ENCODE results near the gene CPN2. TPM values are rescaled to one million over a fixed set of nuclear protein-coding genes. Genes with fewer than 3 reads are reported as not detected.

CPN2 gene
- total and polyA plus RNA-seq, 4 donors, result 20.4 to 196 (median 128) TPM

DNA sequence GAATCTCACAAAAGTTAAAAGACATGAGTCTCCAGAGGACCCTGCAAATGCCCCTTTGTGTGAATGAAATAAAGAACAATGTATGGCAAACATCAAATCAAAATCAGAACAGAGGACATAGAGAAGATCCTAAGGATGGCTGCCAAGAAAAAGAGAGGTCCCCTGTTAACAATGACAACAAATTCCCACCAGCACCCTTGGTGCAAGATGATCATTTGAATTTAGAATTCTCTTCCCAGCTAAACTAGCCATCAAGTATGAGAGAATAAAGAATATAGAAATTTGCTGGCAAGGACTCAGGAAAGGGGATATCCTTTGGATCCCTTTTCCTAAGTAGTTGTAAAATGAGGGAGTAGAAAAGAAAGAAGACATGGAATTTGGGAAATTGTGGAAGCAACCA lies 39.7 kb upstream of the CPN2 start:
- peaks cover 0 to 11% (median 4%) of the 10 kb centered on the region in 4 donors for H3K4me1 ChIP-seq (ENCODE audit: control insufficient read depth in 4 of 4, insufficient read depth in 4 of 4, low read length in 3 of 4)
- no peak for TF ChIP-seq MAX (IDR thresholded peaks at IDR 0.05)
- TF ChIP-seq RAD21 (IDR thresholded peaks at IDR 0.05), result no peak
- no peak for TF ChIP-seq ZBTB33 (IDR thresholded peaks at IDR 0.05)
- TF ChIP-seq YY1 (IDR thresholded peaks at IDR 0.05), result no peak
- TF ChIP-seq, protein P1, sequence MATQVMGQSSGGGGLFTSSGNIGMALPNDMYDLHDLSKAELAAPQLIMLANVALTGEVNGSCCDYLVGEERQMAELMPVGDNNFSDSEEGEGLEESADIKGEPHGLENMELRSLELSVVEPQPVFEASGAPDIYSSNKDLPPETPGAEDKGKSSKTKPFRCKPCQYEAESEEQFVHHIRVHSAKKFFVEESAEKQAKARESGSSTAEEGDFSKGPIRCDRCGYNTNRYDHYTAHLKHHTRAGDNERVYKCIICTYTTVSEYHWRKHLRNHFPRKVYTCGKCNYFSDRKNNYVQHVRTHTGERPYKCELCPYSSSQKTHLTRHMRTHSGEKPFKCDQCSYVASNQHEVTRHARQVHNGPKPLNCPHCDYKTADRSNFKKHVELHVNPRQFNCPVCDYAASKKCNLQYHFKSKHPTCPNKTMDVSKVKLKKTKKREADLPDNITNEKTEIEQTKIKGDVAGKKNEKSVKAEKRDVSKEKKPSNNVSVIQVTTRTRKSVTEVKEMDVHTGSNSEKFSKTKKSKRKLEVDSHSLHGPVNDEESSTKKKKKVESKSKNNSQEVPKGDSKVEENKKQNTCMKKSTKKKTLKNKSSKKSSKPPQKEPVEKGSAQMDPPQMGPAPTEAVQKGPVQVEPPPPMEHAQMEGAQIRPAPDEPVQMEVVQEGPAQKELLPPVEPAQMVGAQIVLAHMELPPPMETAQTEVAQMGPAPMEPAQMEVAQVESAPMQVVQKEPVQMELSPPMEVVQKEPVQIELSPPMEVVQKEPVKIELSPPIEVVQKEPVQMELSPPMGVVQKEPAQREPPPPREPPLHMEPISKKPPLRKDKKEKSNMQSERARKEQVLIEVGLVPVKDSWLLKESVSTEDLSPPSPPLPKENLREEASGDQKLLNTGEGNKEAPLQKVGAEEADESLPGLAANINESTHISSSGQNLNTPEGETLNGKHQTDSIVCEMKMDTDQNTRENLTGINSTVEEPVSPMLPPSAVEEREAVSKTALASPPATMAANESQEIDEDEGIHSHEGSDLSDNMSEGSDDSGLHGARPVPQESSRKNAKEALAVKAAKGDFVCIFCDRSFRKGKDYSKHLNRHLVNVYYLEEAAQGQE (IDR thresholded peaks at IDR 0.05), result no peak
- H3K27ac ChIP-seq (ENCODE audit: low read depth in 1 of 2, low read length in 2 of 2), result no peak overlapping the region
- H3K27me3 ChIP-seq (ENCODE audit: control insufficient read depth in 4 of 4, insufficient read depth in 4 of 4, low read length in 3 of 4), result no peaks in the 10 kb centered on the region
- H3K36me3 ChIP-seq (ENCODE audit: control insufficient read depth in 4 of 4, insufficient read depth in 3 of 4, low read depth in 1 of 4, low read length in 3 of 4), result no peaks in the 10 kb centered on the region
- H3K9ac ChIP-seq (ENCODE audit: low read depth in 1 of 2, low read length in 2 of 2), result no peak overlapping the region
- no peak for DNase-seq (ENCODE audit: low spot score)
- no peaks in the 10 kb centered on the region for H3K9me3 ChIP-seq (ENCODE audit: control insufficient read depth in 4 of 4, low read length in 3 of 4)
- H3K4me3 ChIP-seq (ENCODE audit: low read depth in 1 of 3, low read length in 3 of 3), result no peak overlapping the region

- Histone ChIP-seq H3K27ac (ENCODE audit: low read depth in 1 of 2, low read length in 2 of 2) (no peak overlapping the region), H3K9me3 (ENCODE audit: control insufficient read depth in 4 of 4, low read length in 3 of 4) (no peaks in the 10 kb centered on the region), H3K27me3 (ENCODE audit: control insufficient read depth in 4 of 4, insufficient read depth in 4 of 4, low read length in 3 of 4) (no peaks in the 10 kb centered on the region), H3K4me1 (ENCODE audit: control insufficient read depth in 4 of 4, insufficient read depth in 4 of 4, low read length in 3 of 4) (no peaks in the 10 kb centered on the region), H3K36me3 (ENCODE audit: control insufficient read depth in 4 of 4, insufficient read depth in 3 of 4, low read depth in 1 of 4, low read length in 3 of 4) (no peaks in the 10 kb centered on the region), H3K9ac (ENCODE audit: low read depth in 1 of 2, low read length in 2 of 2) (no peak overlapping the region), H3K4me3 (ENCODE audit: low read depth in 1 of 3, low read length in 3 of 3) (no peak overlapping the region)
- DNase-seq (ENCODE audit: low spot score), result no peak
- TF ChIP-seq EGR1 (IDR thresholded peaks at IDR 0.05; ENCODE audit: low read depth in 2 of 2) (no peak), JUND (IDR thresholded peaks at IDR 0.05) (no peak), RXRA (IDR thresholded peaks at IDR 0.05) (no peak), NR2F2 (IDR thresholded peaks at IDR 0.05) (no peak), CTCF (IDR thresholded peaks at IDR 0.05; ENCODE audit: low read depth, low read length, missing input control) (no peak), MAX (IDR thresholded peaks at IDR 0.05) (no peak)
- TF ChIP-seq, protein P2, sequence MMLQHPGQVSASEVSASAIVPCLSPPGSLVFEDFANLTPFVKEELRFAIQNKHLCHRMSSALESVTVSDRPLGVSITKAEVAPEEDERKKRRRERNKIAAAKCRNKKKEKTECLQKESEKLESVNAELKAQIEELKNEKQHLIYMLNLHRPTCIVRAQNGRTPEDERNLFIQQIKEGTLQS (IDR thresholded peaks at IDR 0.05), result no peak
- WGBS, result 93% methylated on average over 8 of the region's 8 CpGs
These were observed 38.1 kb upstream of the CPN2 start for GRCh38 chr3:194389269-194389668.

Data from liver (tissue), 9 donors.